KBM-7 (cell line): ENCODE data around the gene PIGR.

Experiments
- DNase-seq: peaks from one replicate; pipeline ENCODE4 v3.0.0-alpha.2; 2015
- in situ Hi-C: fragments of 300-500 bp; cut with MboI; formaldehyde crosslinking; loops from 2 replicates; pipeline ENCODE4 v1.14.3; 2020; ENCODE audit warnings: low sequenced_read_pairs, low pct_unique_long_range_greater_than_20kb, mixed read lengths

The PIGR gene

GRCh38 chr1:206946261-206946660 is at the start of gene PIGR:
TSS of gene PIGR (minus strand) at chr1:206946466. CDS start at chr1:206940531, 5,935 bp downstream.
- in situ Hi-C loops = no loop called here
- no peak for DNase-seq

GRCh38 chr1:206992790-206993189 is 46.5 kb upstream of the PIGR start:
- DNase-seq = no peak
- in situ Hi-C loops = no loop called here

- in situ Hi-C loops = no loop called here
- no peak for DNase-seq
Measured at GRCh38 chr1:206987873-206988272, 41.6 kb upstream of the PIGR start.

DNA sequence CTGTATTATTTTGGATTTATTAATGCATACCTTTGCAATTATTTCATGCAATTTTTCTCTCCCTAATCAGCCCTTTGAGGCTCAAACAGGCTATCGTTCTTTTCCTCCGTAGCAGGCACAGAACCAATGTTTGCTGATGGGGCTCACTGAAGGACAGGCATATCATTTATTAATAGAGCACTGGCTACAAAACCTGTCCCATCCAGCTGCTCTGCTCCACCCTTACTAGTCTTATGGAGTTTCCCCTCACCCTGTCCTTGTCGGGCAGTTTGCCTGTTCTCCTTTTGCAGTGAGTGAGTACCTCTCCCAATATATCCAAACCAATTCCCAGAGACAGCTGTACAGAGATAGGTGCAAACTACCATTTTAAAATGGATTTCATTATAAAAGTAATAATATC is 40.6 kb upstream of the PIGR start:
- no peak for DNase-seq
- in situ Hi-C loops = no loop called here

- no peak for DNase-seq
- in situ Hi-C loops = no loop called here
Measured at GRCh38 chr1:206986402-206986801, 40.1 kb upstream of the PIGR start.

- DNase-seq = no peak
- in situ Hi-C loops = no loop called here
Measured at GRCh38 chr1:206985162-206985749, 39.0 kb upstream of the PIGR start.

DNA sequence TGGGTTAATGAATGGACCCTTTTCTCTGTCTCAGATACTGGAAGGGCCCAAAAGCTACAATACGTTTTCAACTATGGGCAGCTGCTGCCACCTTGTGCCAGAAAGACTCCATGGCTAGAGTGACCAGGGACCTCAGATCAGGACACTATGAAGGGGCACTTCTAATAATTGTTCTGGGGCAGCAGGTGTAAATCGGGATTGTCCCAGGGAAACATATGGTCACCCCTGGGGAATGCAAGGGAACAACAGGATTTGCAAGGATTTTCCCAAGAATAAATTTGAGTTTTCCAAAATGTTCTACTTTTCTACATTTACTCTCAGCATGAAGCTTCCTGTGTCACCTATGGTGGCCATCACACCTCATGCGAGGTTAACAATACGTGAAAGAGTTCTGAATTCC is 36.0 kb upstream of the PIGR start:
- DNase-seq = peak; percentile 66
- in situ Hi-C loops = no loop called here

DNA sequence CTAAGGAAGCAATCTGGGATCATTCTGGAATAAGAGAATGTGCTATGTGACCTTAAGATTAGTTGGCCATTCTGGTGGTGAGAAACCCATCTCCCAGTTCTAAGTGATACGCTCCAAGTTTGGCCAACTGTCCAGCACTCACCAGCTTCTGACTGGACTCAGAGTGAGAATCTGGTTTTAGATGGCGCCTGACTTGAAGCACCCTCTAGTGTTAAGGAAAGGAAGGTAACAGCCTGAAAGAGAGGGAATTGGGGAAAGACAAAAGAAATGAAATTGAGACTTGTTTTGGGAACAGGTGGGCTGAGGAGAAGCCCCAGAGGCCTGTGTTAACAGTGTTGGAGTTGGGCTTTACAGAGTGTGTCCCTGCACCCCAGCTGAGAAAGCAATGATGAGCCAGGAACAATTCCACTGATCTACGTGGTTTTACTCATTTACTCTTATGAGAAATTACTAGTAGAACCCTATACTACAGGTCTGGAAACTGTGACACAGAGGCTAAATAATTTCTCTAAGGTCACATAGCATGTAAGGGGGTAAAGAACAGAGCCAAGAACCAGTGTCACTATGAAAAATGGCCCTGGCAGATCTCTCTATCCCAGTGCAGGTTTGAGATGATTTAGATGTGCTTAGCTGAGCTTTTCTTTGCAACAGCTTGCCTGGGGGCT is 33.2 kb upstream of the PIGR start:
- in situ Hi-C loops = no loop called here
- peak; percentile 22 for DNase-seq

- in situ Hi-C loops = no loop called here
- no peak for DNase-seq
Measured at GRCh38 chr1:206978259-206978658, 32.0 kb upstream of the PIGR start.

DNA sequence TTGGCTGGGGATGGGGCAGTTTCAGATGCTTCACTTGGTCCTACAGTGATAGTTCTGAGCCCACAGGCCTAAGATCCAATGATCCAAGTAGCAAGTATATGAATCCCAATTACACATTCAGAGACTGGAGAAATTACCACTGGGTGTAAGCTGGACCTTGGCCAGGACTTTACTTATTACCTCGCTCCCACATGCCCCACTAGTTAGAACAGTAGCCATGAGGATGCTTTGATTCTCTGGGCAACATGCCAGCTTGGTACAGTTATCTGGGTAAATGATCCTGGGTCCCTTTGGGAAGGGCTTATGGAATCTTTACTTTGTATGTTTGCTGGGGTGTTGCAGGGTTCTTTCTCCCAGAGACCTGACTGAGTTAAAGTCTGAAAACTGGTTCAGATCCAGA is 29.0 kb upstream of the PIGR start:
- in situ Hi-C loops = no loop called here
- DNase-seq = no peak

DNA sequence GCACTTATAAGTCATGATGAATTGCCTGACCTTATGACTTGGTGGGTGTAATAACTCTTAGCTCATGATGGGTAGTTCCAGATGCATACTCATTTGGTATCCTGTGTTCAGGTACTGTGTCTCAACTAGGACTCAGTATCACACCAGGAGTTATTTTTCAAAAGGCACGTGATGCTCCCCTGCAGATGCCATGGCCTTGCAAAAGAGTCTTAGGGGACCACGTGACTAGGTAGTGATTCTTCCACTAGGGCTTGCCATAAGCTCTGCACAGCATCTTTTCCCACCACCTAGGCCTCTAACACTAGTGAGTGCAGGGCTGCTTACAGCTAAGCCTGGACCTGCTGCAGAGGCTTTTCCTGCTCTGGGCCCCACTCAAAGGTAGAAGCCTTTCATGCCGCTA is 27.9 kb upstream of the PIGR start:
- in situ Hi-C loops = no loop called here

GRCh38 chr1:206972728-206973127 is 26.5 kb upstream of the PIGR start:
- in situ Hi-C loops = no loop called here

More for the DNA sequence above, 27.9 kb upstream of the PIGR start:
- no peak for DNase-seq

DNA sequence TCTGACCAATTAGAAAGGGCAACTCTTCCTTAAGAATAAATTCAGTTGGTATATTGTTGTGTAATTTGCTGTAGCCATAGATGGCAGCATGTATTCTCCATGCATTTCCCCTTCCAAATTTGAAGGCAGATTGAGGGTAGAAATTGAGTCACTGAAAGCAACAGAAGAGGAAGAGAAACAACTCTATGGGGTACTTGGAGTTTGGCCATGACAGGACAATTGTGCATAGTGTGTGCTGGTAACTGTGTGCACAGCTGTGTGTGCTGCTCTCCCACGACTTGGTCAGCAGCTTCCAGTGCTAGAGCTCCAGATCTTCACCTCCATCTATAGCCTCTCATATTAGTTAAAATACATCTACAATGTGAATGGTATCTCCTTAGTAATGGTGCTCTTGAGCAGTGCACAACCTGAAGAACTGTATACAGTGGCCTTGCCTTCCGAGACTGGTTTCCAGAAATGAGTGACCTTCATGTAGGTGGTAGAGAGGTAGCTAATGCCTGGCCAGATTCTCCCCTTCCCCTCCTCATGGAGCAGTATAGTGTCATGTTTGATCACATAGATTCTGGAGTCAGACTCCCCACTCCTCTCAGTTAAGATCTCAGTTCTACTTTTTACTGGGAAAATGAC is 24.9 kb upstream of the PIGR start:
- DNase-seq = no peak
- in situ Hi-C loops = no loop called here

More at GRCh38 chr1:206972728-206973127, 26.5 kb upstream of the PIGR start:
- DNase-seq = no peak

DNA sequence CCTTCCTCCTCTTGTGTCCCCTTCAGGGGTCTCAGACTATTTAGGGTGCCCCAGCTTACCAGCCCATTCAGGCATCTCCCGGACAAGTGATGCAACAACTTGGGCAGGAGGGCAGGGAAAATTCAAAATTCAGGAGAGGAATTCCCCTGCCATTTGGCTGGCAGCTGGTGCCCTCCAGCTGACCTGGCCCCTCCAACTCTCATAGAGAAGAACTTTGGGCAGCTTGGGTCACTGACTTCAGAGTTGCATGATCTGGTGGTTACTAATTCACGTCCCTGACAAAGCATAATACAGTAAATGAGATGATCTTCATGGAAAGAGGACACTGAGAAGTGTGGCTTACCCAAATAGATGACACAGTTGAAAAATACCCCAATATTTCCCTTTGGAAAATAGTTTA is 24.2 kb upstream of the PIGR start, which contains the start of gene FCAMR:
Gene FCAMR (minus strand): TSS at position 15 of the 400 bp plus-strand sequence. CDS start 335 bp downstream, outside the sequence.
- no peak for DNase-seq
- in situ Hi-C loops = no loop called here

DNA sequence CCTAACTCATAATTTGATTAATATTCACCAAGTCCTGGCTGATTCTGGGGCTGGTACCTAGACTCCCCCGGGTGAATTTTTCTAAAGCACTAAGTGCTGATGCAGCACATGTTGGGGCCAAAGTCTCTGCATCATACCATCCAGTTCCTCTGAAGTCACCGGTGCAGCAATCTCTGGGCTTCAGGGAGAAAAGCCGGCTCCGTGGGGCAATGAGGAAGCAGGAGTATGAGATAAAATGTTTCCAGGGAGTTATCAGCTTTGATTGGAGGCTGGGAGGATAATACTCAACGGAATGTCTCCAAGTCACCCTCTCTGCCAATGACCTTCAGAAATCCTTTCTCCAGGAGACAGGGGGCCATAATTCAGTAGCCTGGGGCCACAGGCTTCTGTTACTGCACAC is 22.8 kb upstream of the PIGR start:
- DNase-seq = no peak
- in situ Hi-C loops = no loop called here

GRCh38 chr1:206967096-206967849 is 21.0 kb upstream of the PIGR start:
- DNase-seq = peak; percentile 74
- in situ Hi-C loops = no loop called here

DNA sequence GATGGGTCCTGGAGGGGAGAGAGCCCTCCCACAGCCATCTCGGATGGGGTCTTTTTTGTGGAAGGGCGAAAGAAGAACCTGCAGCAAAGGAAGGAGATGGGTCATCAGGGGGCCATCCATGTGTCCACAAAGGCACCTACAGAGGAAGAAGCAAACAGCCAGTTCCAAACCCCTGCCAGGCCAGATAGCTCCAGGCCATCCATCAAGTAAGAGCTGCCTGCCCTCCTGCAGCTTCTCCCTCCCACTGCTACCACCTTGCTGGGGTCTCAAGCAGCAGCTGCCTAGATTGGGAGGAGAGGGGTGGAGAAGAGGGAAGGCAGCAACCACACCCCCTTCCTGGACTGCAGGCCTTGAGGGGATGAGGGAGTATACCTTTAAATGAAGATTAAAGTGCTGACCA is 19.5 kb upstream of the PIGR start:
- DNase-seq = no peak
- in situ Hi-C loops = no loop called here

GRCh38 chr1:206963740-206964139 is 17.5 kb upstream of the PIGR start:
- in situ Hi-C loops = no loop called here
- DNase-seq = no peak

DNA sequence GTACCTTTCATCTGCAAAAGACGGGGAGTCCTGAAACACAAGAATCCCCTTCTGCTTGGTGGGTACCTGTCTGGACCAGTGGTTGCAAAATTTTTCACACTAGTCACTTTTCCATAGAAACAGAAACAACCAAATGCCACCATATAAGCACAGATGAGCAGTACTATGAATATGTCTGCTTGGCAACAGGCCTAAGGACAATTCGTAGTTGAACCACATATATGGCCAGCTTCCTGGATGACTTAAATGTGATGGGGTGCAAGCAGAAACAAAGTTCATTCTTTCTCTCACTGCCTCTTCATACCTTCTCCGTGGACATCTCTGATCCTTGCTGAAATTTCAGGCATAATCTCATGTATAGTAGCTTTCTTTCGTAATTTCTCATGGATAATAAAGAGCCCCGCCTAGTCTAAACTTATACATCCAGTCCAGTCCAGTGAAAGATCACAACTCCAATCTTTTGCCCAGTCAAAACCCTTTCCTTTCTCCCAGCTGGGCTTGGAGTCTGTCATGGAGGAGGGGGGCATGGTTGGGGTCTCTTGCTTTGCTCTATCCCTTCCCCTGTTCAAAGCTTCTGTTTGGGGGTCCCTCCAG is 16.9 kb upstream of the PIGR start:
- no peak for DNase-seq
- in situ Hi-C loops = no loop called here
